ENCODE measurements around the gene MLLT3.

Gene MLLT3

GRCh38 chr9:20325008-20325407 lies 297.3 kb downstream of the MLLT3 start:
- no peak for DNase-seq

- no peak for DNase-seq
These were observed 300.1 kb downstream of the MLLT3 start for GRCh38 chr9:20322212-20322611.

GRCh38 chr9:20321423-20322082 lies 300.7 kb downstream of the MLLT3 start:
- no peak for DNase-seq

- DNase-seq, result no peak
These were observed 301.4 kb downstream of the MLLT3 start for GRCh38 chr9:20320921-20321320.

- DNase-seq, result no peak
These were observed 302.5 kb downstream of the MLLT3 start for GRCh38 chr9:20319641-20320337.

GRCh38 chr9:20319241-20319640 lies 303.1 kb downstream of the MLLT3 start:
- no peak for DNase-seq

- no peak for DNase-seq
These were observed 304.6 kb downstream of the MLLT3 start for GRCh38 chr9:20317701-20318100.

GRCh38 chr9:20316372-20316771 lies 305.9 kb downstream of the MLLT3 start:
- no peak for DNase-seq

GRCh38 chr9:20315677-20316076 lies 306.6 kb downstream of the MLLT3 start:
- no peak for DNase-seq

GRCh38 chr9:20314981-20315380 lies 307.3 kb downstream of the MLLT3 start:
- no peak for DNase-seq

GRCh38 chr9:20313415-20313814 lies 308.9 kb downstream of the MLLT3 start:
- DNase-seq, result no peak

GRCh38 chr9:20312732-20313131 lies 309.6 kb downstream of the MLLT3 start:
- no peak for DNase-seq

GRCh38 chr9:20310024-20310423 lies 312.3 kb downstream of the MLLT3 start:
- DNase-seq, result no peak

GRCh38 chr9:20309124-20309523 lies 313.2 kb downstream of the MLLT3 start:
- DNase-seq, result no peak

GRCh38 chr9:20307621-20308020 lies 314.7 kb downstream of the MLLT3 start:
- DNase-seq, result no peak

- no peak for DNase-seq
These were observed 316.8 kb downstream of the MLLT3 start for GRCh38 chr9:20305452-20305851.

- no peak for DNase-seq
These were observed 318.3 kb downstream of the MLLT3 start for GRCh38 chr9:20303996-20304395.

GRCh38 chr9:20303066-20303465 lies 319.2 kb downstream of the MLLT3 start:
- no peak for DNase-seq

GRCh38 chr9:20302197-20302596 lies 320.1 kb downstream of the MLLT3 start:
- no peak for DNase-seq

- DNase-seq, result no peak
These were observed 321.7 kb downstream of the MLLT3 start for GRCh38 chr9:20300430-20301115.

- no peak for DNase-seq
These were observed 324.6 kb downstream of the MLLT3 start for GRCh38 chr9:20297646-20298084.

GRCh38 chr9:20295555-20295954 lies 326.7 kb downstream of the MLLT3 start:
- DNase-seq, result no peak

GRCh38 chr9:20294046-20294750 lies 328.1 kb downstream of the MLLT3 start:
- no peak for DNase-seq
